ENCODE data around the gene TARBP2. TPM values are rescaled to one million over a fixed set of nuclear protein-coding genes. Genes with fewer than 3 reads are reported as not detected.
"Not testable (repeated sequence)": the region's sequence is repeated elsewhere in the genome, so short reads cannot be mapped to it uniquely, and the experiment has no call there.

The TARBP2 gene
- total RNA-seq, 1 donor from 2014 or later, result 51.9 TPM

GRCh38 chr12:53543539-53543938 lies 42.5 kb downstream of the TARBP2 start:
- no peak for DNase-seq (ENCODE audit: low read depth)

GRCh38 chr12:53548354-53548753 lies 47.3 kb downstream of the TARBP2 start:
- H3K4me3 ChIP-seq (ENCODE audit: low read depth, low read length), result not testable (repeated sequence)

More at GRCh38 chr12:53543539-53543938, 42.5 kb downstream of the TARBP2 start:
- peak; percentile 97 for TF ChIP-seq CTCF (conservative IDR thresholded peaks at IDR 0.05; ENCODE audit: low read depth, low read length)
- H3K4me3 ChIP-seq (ENCODE audit: low read depth, low read length), result no peak overlapping the region

GRCh38 chr12:53550131-53550530 lies 49.0 kb downstream of the TARBP2 start:
- H3K4me3 ChIP-seq (ENCODE audit: low read depth, low read length); DNase-seq (ENCODE audit: low read depth): not testable (repeated sequence)

More at GRCh38 chr12:53548354-53548753, 47.3 kb downstream of the TARBP2 start:
- DNase-seq (ENCODE audit: low read depth), result not testable (repeated sequence)

- no peak for DNase-seq (ENCODE audit: low read depth)
- no peak for TF ChIP-seq CTCF (conservative IDR thresholded peaks at IDR 0.05; ENCODE audit: low read depth, low read length)
- H3K4me3 ChIP-seq (ENCODE audit: low read depth, low read length), result no peak overlapping the region
These were observed 49.5 kb downstream of the TARBP2 start for GRCh38 chr12:53550595-53550994.

- DNase-seq (ENCODE audit: low read depth), result no peak
- no peak overlapping the region for H3K4me3 ChIP-seq (ENCODE audit: low read depth, low read length)
These were observed 50.8 kb downstream of the TARBP2 start for GRCh38 chr12:53551889-53552291.

GRCh38 chr12:53552361-53553327 lies 51.6 kb downstream of the TARBP2 start:
- TF ChIP-seq CTCF (conservative IDR thresholded peaks at IDR 0.05; ENCODE audit: low read depth, low read length), result no peak
- DNase-seq (ENCODE audit: low read depth), result no peak
- no peak overlapping the region for H3K4me3 ChIP-seq (ENCODE audit: low read depth, low read length)

More at GRCh38 chr12:53551889-53552291, 50.8 kb downstream of the TARBP2 start:
- no peak for TF ChIP-seq CTCF (conservative IDR thresholded peaks at IDR 0.05; ENCODE audit: low read depth, low read length)

Other genes with a start within 250 kb of the TARBP2 start
- gene ESPL1, start 233.0 kb upstream of the TARBP2 start, total RNA-seq, result 32.0 and 40.1 TPM in 2 replicates
- gene PFDN5, start 205.7 kb upstream of the TARBP2 start, total RNA-seq, result 353 and 443 TPM in 2 replicates
- gene MYG1, start 201.6 kb upstream of the TARBP2 start, total RNA-seq, result 65.3 and 70.9 TPM in 2 replicates
- gene AAAS, start 179.7 kb upstream of the TARBP2 start, total RNA-seq, result 80.3 and 84.5 TPM in 2 replicates
- not detected in 2 replicates for gene SP7, start 164.9 kb upstream of the TARBP2 start, total RNA-seq
- 29.2 and 33.6 TPM in 2 replicates for gene SP1, start 121.1 kb upstream of the TARBP2 start, total RNA-seq
- not detected in 2 replicates for gene AMHR2, start 77.4 kb upstream of the TARBP2 start, total RNA-seq
- gene PRR13, start 59.5 kb upstream of the TARBP2 start, total RNA-seq, result 132 and 137 TPM in 2 replicates
- gene PCBP2, start 49.2 kb upstream of the TARBP2 start, total RNA-seq, result 153 and 169 TPM in 2 replicates
- gene MAP3K12, start 1.8 kb upstream of the TARBP2 start, total RNA-seq, result 5.8 and 16.7 TPM in 2 replicates
- gene NPFF, start 6.2 kb downstream of the TARBP2 start, total RNA-seq, result not detected in 2 replicates
- gene ATF7, start 125.1 kb downstream of the TARBP2 start, total RNA-seq, result 8.8 and 9.2 TPM in 2 replicates
- gene ATP5MC2, start 174.8 kb downstream of the TARBP2 start, total RNA-seq, result 311 and 313 TPM in 2 replicates
- 16.8 and 41.2 TPM in 2 replicates for gene CALCOCO1, start 226.2 kb downstream of the TARBP2 start, total RNA-seq